ENCODE results near the gene MACF1.
A peak's percentile ranks its signal among the peaks of the same experiment; 100 is the strongest.
"Not testable (repeated sequence)": the region's sequence is repeated elsewhere in the genome, so short reads cannot be mapped to it uniquely, and the experiment has no call there.

The MACF1 gene, protein sequence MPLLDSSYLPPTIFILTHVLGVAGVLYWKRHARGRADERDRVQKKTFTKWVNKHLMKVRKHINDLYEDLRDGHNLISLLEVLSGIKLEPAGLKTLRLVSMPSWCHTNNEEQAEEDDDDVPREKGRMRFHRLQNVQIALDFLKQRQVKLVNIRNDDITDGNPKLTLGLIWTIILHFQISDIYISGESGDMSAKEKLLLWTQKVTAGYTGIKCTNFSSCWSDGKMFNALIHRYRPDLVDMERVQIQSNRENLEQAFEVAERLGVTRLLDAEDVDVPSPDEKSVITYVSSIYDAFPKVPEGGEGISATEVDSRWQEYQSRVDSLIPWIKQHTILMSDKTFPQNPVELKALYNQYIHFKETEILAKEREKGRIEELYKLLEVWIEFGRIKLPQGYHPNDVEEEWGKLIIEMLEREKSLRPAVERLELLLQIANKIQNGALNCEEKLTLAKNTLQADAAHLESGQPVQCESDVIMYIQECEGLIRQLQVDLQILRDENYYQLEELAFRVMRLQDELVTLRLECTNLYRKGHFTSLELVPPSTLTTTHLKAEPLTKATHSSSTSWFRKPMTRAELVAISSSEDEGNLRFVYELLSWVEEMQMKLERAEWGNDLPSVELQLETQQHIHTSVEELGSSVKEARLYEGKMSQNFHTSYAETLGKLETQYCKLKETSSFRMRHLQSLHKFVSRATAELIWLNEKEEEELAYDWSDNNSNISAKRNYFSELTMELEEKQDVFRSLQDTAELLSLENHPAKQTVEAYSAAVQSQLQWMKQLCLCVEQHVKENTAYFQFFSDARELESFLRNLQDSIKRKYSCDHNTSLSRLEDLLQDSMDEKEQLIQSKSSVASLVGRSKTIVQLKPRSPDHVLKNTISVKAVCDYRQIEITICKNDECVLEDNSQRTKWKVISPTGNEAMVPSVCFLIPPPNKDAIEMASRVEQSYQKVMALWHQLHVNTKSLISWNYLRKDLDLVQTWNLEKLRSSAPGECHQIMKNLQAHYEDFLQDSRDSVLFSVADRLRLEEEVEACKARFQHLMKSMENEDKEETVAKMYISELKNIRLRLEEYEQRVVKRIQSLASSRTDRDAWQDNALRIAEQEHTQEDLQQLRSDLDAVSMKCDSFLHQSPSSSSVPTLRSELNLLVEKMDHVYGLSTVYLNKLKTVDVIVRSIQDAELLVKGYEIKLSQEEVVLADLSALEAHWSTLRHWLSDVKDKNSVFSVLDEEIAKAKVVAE (N-terminal part only)

DNA sequence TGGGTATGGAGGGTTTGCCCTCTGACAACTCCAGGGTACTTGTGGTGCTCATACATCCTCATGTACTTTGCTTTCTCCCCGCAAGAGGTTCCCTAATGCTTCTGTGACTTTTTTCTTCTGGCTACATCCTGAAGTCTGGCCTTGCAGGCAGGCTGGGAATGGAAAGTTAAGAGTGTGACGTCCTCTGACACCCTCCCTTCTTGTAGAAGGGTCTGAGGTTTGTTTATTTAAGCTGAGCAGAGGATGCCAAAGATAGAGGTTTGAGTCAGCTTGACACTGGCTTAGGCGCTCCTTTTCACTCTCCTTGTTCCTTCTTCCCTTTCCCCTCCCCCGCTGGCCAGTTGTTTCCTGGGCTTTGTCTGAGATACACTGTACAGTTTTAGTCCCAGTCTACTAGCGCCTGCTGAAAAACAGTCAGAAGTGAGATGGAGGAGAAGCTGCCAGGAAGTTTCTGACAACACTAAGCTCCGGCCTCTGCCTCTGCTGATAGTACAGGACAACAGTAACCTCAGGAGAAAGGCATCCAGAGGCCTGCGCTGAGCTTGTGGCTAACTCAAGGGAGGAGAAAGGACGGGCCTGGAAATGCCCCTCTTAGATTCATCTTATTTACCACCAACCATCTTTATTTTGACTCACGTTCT, at the start of gene MACF1:
Gene MACF1 (plus strand): TSS at position 255 of the 641 bp plus-strand sequence. CDS start 328 bp downstream, at position 583.
- DNase-seq = no peak

DNA sequence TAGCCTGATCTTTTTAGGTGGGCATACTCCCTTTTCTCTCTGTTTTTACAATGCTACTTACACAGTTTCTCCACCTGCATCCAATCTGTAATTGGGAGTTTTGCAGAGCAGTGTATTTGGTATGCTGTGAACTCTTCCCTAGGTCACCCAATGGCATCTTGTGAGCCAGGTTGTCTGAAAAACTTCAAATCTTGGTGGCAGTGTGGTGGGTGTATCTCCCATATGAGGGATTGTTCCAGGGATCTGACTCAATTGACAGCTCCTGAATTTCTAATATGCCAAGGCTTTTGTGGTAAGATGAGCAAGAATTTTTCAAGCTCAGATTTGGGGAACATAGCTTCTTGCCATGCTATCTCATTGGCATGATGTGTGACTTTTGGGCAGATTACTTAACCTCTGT, 47.2 kb upstream of the MACF1 start:
- DNase-seq = no peak

DNA sequence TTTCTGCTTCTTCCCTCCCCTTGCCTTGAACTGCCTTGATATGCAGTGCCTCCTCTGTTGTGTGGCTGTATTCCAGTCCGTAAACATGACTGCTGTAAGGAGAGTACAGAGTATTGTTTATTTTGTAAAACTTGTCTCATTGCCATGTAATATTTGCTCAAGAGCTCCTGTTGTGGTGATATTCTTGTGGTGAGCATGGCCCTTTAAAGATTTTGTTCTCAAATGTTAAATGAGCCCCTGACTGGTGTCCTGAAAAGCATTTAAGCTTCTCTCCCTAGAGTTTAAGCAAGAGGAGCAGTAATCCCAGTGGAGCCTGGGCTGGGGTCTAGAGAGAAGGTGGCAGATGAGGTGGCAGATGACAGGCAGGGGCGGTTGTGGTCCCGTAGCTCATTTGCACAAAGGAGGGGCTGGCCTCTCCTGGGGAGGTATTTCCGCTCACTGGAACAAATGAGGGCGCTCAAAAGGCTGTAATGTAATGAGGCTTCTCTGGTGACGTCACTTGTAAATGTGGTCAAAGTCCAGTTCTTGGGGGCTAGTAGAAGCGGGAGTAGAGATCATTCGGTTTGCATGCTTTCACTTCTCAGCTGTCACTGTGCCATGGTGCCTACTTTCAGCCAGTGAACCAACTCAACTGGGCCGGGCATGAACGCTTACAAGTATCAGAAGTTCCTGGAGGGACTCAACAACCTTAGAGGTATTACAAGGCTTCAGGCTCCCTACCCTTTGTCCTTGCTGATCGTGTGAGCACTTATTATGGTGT, 46.0 kb upstream of the MACF1 start:
- DNase-seq = no peak

DNA sequence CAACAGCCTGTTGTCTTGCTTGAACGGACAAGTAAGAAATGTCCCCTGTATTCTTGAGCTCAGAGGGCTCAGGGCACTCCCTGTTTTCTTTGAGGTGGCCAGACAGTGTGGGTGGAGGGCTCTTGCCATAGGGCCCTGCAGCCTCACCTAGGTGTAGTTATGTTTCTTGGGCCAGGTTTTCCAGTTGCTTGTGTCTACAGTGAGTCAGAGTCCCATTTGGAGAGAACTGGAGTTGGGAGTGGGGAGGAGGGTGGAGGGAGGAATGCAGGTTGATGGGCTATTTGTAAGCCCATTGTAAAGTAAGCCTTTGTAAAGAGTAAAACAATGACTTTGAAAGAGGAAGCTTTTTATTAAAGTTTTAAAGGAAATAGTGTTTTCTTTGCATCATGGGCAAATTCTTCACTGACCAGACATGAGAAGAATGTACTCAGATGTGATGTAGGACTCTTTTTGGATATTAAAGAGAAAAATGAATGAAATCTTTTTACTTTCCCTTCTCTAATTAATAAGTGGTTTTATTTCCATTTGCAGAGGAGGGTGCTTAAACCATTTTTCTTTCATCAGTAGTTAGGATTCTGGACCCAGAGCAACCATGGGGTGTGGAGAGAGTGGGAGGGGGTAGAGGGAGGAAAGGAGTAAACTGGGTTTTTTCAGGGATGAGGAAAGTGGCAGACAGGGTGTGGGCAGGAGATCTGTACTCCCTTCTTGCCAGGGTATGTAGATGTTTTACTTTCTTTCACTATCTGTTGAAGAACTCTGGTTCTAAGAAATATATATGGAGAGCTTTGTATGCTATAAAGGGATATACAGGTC, 45.1 kb upstream of the MACF1 start:
- DNase-seq = no peak

DNA sequence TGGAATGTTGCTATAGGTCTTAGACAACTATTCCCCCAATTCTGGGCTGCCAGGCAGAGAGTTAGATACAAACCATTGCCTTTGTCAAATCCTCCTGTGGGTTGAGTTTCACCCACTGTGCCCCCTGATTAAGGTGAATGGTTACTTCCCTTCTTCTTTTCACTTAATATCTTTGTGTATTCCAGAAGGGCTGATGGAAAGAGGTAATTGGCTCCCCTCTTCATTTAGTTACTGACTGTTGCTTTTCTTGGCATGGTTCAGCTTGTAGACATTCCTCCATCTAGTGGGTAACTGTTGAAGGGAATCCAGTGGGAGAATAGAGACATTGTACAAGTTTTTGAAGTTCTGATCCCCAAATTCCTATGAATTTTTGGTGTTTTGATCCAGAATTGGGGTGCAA, 43.8 kb upstream of the MACF1 start:
- DNase-seq = no peak

DNA sequence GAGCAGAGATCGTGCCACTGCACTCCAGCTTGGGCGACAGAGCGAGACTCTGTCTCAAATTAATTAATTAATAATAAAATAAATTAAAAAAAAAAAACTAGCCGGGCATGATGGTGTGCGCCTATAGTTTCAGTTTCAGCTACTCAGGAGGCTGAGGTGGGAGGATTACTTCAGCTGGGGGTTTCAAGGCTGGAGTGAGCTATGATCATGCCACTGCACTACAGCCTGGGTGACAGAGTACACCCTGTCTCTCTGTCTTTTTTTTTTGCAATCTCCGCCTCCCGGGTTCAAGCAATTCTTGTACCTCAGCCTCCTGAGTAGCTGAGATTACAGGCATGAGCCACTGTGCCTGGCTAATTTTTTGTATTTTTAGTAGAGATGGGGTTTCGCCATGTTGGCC, 42.7 kb upstream of the MACF1 start:
- DNase-seq = not testable (repeated sequence)

DNA sequence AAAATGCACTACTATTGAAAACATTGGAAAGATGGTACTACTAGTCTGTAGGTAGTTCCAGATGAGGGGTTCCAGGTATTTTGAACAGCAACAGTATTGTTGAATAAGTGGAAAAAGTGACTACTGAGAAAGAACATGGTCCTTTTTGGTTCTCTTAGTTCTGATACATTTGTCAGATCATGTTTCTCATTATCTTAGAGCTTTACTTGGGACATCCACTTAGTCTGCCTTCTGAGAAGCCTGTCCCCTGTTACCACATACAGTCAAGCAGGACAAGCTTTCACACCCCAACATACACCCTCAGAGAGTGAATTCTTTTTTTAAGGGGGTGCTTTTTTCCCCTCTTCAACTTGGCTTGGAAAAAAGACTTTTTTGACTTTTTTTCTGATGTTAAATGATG, 41.0 kb upstream of the MACF1 start:
- no peak for DNase-seq

DNA sequence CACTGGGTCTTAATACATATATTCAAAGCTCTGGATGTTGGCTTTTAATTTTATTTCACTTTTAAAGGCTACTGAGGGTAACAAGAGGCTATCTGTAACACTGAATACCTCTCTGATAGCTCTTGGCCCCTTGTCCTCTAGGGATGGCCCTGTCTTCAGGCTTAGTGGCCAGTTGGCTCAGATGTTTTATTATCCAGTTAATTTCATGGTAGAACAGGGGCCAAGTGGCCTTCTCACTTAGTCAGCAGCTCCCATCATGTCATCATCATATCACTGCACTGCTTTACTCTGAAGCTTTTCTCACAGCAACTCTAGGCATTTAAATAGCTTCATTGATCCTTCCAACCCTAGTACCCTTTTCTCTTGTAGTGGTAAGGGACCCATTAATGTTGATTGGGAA, 40.2 kb upstream of the MACF1 start:
- no peak for DNase-seq

DNA sequence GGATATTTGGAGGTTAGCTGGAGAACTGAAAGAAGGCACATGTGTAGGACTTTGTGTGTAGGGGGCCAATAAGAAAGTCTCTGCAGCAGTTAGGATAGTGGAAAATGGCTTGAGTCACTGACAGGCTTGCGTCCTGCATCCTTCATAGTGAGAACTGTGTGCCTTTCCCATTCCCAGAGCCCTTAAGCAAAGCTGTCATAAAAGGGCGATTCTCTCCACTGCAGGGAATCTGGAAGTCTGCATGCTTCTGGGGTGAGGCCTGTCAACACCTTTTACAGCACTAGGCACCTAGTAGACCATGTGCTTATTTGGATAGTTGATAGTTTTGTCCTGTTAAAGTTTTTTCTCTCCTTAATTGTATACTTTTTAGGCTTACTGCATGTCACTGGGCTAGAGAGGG, 39.4 kb upstream of the MACF1 start:
- DNase-seq = no peak

DNA sequence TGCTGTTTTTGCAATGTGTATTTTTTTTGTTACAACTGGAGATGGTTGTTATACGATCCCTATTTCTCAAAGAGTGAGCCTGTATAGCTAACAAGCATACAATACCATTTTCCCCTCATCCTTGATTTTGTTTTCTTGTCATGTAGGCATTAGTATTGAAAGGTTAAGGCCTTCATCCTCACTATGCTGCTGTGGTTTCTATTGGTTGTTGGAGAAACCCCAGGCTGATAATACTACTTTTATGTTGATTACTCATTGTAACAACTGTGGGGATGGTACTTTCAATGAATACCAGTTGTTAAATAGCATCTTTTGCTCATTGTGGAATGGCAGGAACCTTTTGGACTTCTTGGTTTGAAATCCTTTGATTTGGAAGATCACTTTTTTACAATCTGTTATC, 39.0 kb upstream of the MACF1 start:
- no peak for DNase-seq

DNA sequence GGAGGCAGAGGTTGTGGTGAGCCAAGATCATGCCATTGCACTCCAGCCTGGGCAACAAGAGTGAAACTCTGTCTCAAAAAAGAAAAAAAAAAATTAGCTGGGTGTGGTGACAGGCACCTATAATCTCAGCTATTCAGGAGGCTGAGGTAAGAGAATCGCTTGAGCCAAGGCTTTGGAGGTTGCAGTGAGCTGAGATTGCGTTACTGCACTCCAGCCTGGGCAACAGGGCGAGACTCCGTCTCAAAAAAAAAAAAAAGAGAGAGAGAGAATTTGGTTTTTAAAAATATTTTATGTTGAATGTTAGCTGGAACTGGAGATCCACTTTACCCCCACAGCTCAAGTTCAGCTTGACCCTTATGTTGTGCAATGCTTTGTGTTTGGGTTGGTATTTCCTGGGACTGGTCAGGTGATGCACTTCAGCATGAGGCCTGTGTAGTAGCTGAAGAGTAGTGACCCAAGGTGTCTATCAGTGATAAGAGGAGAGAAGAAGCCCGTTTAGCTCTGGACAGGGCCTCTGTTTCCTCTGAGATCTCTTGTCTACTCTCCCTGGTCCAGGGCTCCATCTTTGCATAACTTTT, 36.8 kb upstream of the MACF1 start:
- no peak for DNase-seq

DNA sequence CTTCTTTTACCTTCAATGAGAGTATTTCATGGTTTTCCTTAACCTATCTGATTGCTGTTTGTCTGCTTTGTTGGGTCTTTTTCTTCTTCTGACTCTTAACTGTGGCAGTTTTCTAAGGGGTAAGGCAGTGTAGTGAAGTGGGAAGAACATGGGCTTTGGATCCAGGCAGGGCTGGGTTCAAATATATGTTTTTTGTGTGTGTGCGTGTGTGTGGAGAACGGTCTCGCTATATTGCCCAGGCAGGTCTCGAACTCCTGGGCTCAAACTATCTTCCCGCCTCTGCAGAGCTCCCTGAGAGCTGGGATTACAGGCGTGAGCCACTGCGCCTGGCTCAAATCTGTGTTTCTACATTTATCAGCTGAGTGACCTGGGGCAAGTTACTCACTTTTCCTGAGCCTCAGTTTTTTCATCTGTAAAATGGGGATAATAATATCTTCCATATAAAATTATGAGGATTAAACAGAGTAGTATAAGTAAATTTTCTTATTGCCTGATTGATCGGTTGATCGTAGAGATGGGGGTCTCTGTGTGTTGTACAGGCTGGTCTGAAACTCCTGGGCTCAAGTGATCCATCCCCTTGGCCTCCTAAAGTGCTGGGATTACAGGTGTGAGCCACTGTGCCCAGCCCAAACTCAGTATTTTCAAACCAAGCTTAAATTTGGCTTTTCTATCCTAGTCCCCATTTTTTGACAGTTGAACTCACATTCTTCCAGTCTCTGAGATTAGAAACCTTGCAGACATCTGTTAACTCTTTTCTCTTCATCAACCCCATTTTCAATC, 36.0 kb upstream of the MACF1 start:
- DNase-seq = no peak

DNA sequence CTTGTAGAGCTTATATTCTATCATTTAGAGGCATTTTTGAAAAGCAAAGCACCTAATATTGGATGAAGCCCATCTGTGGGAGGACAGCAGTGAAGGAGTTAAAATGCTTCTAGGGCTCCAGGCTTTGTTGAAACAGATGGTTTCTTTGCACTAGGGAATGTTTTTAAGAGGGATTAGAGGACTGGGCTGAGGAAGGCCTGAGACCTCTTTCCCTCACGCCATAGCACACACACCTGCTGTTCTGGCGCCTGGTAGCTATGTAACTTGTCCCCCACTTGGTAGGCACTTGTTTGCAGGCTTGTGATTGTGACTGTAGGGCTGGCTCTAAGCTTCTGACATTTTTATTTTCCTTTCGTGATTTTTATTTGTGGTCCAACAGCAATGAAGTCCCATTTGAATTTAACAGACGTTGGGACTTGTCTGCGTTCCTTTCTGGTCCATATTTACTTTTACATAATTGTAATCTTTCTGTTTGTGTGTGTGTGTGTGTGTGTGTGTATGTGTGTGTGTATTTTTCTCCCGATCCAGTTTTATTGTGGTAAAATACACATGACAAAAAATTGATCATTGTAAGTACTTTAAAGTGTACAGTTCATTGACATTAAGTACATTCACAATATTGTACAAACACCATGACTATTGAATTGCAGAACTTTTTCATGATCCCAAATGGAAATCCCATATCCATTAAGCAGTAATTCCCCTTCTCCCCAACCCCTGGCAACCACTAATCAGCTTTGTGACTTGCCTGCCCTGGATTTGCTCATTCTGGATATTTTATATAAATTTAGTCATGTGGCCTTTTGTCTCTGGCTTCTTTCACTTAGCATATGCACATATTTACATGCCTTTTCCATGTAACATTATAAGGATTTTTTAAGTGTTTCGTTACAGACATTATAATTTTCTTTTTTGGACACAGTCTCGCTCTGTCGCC, 33.5 kb upstream of the MACF1 start:
- peak; percentile 85 for DNase-seq

DNA sequence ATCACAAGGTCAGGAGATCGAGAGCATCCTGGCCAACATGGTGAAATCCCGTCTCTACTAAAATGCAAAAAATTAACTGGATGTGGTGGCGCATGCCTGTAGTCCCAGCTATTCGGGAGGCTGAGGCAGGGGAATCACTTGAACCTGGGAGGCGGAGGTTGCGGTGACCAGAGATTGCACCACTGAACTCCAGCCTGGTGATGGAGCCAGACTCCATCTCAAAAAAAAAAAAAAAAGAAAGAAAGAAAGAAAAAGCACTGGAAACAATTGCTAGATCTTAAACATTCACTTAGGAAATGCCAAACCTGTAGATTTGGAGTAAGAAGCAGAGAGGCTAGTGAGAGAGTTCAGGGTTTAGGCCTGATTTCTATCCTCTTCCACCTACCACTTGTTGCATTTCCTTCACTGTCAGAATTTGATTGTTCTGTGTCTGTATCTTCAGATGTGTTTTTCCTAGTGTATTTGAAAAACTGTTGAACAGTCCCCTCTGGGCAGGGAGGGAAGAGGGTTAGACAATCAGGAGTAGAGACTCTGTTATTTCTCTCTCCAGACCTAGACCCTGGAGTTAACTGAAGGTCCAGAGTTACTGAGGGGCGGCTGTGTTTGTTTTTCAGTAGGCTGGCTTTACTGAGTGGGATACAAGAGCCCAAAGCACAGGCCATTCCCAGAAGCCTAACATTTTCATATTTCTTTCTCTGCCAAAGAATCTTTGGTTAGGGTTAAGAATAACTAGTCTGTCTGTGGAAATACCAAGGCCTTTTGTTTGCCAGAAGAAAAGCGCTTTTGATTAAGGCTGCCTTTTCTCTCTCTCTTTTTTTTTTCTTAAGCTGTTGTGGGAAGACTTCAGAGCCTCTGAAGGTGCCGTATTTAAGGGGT, 31.1 kb upstream of the MACF1 start:
- DNase-seq = no peak

DNA sequence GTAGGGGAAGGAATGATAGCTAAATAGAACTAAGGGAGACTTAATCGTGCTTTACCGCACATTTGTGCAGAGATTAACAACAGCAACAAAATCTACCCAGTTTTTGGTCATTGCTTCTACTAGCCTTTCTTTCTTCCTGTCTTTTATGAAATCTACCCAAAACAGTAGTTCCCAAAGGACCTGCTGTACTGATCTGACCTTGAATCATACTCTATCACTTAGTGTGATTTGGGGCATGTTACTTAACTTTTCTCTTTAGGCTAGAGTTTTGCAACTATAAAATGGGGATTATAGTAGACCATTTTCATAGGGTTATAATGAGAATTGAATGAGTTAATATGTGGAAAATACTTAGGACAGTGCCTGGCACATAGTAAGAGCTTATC, 30.5 kb upstream of the MACF1 start:
- DNase-seq = no peak

DNA sequence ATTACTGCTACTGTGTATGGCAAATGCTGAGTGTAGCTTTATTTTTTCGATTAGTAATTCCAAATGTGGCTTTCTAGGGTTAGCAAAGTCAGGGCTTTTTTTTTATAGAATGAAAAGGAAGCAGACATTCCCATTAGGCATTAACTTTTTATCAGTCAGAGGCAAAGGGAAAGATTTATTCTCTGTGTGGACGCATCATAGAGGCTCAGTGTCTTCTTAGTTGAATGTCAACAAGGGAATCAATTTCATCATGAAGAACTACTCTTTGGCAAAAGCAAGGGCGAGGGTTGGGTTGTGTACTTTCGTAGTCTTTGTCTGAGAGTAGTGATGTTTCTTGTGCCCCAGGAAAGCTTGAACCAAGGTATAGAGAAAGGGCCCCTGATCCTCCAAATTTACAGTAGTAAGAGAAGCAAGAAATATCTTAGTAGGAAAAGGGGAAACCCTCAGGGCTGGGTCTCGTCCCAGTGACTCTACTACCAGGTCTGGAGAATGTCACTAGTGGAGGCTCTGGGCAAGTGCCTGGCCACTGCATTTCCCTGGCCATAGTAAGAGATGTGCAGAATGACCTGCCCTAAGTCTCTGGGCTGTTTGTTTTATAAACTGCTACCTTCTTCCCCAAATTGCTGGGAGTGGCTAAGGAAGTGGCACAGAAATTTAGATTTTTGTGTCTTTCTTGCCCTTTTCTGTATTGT, 30.0 kb upstream of the MACF1 start:
- no peak for DNase-seq

DNA sequence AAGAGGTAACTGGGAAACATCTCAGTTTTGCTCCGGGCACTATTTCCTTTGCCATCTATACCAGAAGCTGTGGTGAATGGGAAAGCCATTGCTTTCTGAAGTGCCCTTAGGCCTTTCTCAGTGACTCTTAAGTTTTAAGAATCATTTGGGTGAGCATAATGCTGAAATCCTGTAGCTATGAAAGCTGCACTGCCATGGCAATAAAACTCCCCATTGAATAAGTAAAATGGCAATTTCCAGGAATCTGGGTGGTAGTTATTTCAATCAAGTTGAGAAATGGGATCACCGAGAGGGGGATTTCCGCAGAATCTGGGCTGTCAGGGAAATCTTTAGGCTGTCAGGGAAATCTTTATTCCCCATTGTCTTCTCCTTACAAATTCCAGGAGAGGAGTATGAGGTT, 26.8 kb upstream of the MACF1 start:
- no peak for DNase-seq
